Anterior cingulate cortex (tissue), 58 donors: Measurements from ENCODE around the gene PCDHA9.
"Not testable (repeated sequence)": the region's sequence is repeated elsewhere in the genome, so short reads cannot be mapped to it uniquely, and the experiment has no call there.

Experiments used
- DNase-seq, 58 donors: peaks; one replicate each; lab custom pipeline; 2025; lab: John Stamatoyannopoulos, UW

PCDHA9 gene

GRCh38 chr5:140875085-140876065, 27.2 kb downstream of the PCDHA9 start, which contains the start of gene PCDHA12:
Gene PCDHA12 (plus strand): TSS chr5:140875308. CDS start chr5:140875473, 165 bp downstream.
- no peak for DNase-seq

GRCh38 chr5:140876541-140877261, 28.5 kb downstream of the PCDHA9 start:
- not testable (repeated sequence) for DNase-seq

- no peak for DNase-seq
Observed at GRCh38 chr5:140877262-140877581, 29.0 kb downstream of the PCDHA9 start.

GRCh38 chr5:140881889-140882590, 33.9 kb downstream of the PCDHA9 start, which contains the start of gene PCDHA13:
Gene PCDHA13 (plus strand): TSS chr5:140882124. CDS start chr5:140882269, 145 bp downstream.
- DNase-seq = peak in 2 of 58 donors; percentile 7 to 31

GRCh38 chr5:140882591-140882899, 34.4 kb downstream of the PCDHA9 start:
- DNase-seq = peak in 2 of 58 donors; percentile 4 to 17

GRCh38 chr5:140883373-140883772, 35.2 kb downstream of the PCDHA9 start:
- no peak for DNase-seq

- no peak for DNase-seq
Observed at GRCh38 chr5:140883927-140884697, 35.9 kb downstream of the PCDHA9 start.
